Limb (tissue), 2 donors: ENCODE measurements around the gene PDE4C.
"Not testable (repeated sequence)": the region's sequence is repeated elsewhere in the genome, so short reads cannot be mapped to it uniquely, and the experiment has no call there.

Source experiments
- DNase-seq, 2 donors: peaks; one replicate each; pipeline ENCODE4 v3.0.0-alpha.2; 2016; ENCODE audit errors: extremely low spot score in 2 of 2

The PDE4C gene

DNA sequence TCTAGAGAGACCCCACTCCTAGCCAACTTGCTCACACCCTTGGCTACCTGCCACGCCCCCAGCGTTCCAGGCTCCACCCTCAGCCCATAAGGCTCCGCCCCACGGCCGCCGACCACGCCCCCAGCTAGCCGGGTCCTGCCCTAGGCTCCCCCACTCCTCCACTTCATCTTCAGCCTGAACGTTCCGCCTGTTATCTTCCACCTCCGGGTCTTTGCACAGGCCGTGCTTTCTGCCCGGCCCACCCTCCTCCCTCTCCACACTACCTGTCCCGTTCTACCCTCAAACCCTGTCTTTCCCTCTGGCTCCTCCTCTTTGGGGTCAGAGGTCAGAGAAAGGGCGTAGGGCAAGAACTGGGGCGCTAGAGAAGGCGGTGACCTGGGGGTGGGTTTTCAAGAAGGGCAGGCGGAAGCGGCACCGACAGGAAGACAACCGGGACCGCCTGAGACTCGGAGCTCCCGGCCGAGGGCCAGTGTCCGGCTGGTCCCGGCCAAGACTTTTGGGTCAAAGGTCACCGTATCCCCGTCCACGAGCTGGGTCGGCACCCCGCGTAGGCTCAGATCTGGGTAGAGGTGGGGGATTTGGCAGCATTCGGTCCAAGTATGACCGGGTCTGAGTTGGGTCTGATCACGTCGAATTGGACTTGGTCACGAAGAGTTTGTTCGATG lies 2.2 kb downstream of the PDE4C start:
- DNase-seq, result peak in 1 of 2 donors; percentile 58

DNA sequence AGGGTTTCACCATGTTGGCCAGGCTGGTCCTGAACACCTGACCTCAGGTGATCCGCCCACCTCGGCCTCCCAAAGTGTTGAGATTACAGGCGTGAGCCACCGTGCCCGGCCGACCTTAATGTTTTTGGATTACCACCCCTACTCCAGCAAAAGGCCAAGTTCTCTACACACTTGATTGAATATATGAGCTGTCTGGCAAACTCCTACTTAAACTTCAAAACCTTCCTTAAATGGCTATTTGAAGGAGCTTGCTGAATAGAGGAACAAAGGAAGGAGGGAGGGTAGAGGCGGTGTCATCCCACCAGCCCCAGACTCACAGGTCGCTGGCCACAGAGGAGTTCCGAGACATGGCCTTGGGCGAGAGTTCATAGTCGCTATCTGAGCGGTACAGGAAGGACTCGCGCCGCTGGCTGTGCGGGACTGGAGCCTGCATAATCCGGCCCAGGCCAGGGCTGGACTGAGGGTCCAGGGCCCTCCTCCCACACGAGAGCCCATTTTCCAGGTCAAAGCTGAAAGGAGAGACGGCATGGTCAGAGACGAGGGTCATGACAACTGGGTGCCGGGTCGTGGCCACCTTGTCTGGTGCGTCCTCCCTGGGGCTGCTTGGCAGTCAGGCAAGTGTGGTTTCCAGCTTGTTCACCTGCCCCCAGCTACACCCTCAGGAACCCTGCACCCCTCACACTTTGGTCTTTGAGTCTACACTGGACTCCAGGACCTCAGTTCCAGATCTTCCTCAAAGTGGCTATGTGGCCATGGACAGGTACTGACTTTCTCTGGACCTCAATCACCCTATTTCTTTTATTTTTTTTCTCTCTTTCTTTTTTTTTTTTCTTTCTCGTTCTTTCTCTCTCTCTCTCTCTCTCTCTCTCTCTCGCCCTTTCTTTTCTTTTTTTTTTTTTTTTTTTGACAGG lies 4.2 kb downstream of the PDE4C start:
- DNase-seq, result no peak

DNA sequence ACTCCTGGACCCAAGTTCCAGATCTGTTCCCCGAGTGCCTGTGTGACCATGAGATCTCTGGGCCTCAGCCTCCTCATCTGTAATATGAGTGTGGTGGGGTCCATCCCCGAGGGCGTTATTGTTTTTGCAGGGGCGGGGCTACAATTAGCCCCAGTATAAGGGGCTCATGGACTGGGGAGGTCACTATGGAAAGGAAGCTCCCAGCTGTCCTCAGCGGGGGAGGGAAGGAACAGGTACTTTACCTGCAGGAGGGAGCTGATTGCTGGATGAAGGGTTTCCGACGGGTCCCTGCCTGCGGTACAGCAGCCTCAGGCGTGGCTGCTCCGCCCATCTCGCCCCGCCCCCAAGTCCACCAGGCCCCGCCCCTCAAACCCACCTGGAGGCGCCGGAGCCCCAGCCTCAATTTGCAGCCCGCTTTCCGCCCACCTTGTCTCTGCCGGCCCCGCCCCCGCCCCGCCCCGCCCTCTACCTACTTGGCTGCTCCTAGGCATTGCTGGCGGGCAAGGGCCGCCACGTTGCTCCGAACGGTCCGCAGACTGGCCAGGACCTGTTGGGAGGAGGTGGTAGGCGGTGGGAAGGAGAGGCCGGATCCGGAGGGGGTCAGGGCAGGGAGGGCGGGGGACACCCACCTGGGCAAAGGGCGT lies 5.5 kb downstream of the PDE4C start:
- no peak for DNase-seq

DNA sequence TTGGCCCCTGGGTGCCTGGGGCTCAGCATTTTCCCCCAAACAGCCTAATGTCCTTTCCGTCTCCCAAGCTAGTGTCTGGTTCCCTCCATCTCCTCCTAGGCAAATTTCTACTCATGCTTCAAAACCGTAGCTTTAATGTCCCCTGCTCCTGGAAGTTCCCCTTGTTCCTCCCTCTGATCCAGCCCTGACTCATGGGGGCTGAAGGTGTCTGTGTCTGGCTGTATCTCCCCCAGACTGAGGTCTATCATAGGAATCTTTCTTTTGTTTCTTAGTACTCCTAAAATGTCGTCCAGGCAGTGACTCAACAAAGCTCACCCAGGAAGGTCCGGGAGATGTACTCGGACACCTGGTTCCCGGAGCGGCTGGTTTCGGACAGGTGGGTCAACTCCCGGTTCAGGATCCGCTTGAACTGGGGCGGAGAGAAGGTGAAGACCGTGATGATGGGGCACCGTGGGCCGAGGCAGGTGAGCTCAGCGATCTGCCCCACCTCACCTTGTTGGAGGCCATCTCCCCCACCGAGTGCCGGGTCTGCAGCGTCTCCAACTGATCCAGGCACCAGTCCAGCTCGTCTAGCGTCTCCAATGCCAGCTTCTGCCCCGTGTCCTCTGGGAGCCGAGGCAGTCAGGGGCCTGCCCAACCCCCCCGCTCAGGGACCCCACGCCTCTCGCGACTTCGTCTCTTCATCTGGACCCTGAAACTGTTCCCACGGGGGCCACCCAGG lies 6.2 kb downstream of the PDE4C start:
- DNase-seq, result no peak

DNA sequence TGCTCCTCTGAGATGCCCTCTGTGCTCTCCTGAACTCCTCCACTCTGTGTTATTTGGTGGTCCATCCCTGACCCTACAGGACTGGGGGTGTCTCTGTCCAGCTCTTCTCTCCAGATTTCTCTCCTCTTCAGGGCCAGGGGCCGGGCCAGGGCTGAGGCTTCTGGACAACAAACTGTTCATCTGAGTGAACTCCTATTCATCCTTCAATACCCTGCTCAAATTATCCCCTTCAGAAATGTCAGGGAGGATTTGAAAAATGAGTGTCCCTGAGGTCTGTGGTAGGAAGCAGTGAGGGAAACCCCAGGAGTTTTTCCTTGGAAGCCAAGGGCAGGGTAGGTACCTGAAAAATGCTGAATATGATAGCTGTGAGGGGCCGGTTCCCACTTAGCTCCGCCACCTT lies 7.6 kb downstream of the PDE4C start:
- DNase-seq, result no peak

DNA sequence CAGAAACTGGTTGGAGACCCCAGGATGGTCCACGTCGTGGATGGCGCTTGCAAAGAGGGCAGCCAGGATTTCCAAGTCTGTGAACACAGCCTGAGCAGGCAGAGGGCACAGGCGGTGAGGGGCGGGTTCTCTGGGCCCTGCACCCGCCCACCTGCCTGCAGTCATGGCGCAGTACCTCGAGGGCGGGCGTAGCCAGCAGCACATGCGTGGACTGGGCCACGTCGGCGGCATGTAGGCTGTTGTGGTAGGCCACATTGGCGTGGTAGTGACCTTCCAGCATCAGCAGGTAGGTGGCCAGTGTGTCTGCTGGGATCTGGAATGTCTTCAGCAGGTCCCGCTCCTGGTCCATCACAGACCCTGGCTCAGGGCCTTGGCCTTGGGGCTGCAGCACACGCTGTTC lies 8.1 kb downstream of the PDE4C start:
- DNase-seq, result no peak

DNA sequence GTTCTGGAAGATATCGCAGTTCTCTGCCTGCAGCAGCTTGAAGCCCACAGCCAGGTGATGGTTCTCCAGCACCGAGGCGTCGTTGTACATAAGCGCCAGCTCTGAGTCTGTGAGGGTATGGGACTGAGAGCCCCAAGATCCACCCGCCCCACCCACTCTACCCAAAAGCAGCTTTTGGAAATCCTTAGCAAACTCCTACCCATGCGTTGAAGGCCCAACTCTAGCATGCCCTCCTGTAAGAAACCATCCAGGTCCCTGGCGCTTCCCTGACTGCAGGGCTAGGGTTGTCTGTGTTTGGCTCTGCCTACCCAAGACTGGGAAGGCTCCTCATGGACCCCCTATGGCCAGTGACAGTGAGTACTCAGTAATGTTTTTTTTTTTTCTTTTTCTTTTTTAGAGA lies 9.4 kb downstream of the PDE4C start:
- DNase-seq, result no peak

DNA sequence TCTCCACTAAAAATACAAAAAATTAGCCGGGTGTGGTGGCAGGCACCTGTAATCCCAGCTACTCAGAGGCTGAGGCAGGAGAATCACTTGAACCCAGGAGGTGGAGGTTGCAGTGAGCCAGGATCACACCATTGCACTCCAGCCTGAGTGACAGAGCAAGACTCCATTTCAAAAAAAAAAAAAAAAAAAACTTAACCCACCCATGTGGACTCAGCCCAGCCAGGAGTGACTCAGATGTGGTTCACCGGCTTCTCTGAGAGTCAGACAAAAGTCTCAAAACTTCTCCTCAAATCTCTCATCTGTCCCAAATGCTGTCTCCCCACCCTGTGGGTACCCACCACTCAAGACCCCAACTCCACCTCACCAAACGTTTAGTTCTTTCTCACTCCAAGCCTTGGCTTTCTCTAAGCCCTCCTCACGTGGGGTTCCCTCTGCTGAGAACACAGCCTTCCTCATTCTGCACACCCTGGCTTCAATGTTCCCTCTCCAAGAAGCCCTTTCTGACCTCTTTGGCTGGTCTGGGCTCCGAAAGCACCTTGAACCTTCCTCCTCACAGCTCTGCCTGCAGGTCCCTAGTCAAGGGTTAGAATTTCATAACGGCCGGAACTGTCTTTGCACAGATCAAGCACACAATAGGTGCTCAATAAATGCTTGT lies 11.3 kb downstream of the PDE4C start:
- DNase-seq, result no peak

DNA sequence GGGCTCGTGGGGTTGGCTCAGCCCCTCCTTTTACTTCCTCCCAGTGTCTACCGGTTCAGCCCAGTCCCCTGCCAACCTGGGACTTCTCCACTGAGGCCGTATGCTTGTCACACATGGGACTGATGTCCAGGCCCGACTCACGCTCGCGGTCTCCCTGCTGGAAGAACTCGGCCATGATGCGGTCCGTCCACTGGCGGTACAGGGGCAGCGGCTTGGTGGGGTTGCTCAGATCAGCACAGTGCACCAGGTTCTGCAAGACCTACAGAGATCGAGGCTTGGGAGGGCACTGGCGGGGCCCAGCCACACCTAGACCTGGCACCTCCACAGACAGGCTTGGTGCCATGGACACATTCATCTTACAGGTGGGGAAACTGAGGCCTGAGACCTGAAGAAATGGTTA lies 14.6 kb downstream of the PDE4C start:
- peak in 1 of 2 donors; percentile 11 for DNase-seq

DNA sequence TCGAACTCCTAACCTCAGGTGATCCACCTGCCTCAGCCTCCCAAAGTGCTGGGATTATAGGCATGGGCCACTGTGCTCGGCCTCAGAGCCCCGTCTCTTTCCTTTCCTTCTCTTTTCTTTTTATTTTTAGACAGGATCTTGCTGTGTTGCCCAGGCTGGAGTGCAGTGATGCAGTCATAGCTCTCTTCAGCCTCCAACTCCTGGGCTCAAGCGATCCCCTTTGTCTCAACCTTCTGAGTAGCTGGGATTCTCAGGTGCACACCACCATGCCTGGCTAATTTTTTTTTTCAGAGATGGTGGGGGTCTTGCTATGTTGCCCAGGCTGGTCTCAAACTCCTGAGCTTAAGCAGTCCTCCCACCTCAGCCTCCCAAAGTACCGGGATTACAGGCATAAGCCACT lies 16.3 kb downstream of the PDE4C start:
- not testable (repeated sequence) for DNase-seq

DNA sequence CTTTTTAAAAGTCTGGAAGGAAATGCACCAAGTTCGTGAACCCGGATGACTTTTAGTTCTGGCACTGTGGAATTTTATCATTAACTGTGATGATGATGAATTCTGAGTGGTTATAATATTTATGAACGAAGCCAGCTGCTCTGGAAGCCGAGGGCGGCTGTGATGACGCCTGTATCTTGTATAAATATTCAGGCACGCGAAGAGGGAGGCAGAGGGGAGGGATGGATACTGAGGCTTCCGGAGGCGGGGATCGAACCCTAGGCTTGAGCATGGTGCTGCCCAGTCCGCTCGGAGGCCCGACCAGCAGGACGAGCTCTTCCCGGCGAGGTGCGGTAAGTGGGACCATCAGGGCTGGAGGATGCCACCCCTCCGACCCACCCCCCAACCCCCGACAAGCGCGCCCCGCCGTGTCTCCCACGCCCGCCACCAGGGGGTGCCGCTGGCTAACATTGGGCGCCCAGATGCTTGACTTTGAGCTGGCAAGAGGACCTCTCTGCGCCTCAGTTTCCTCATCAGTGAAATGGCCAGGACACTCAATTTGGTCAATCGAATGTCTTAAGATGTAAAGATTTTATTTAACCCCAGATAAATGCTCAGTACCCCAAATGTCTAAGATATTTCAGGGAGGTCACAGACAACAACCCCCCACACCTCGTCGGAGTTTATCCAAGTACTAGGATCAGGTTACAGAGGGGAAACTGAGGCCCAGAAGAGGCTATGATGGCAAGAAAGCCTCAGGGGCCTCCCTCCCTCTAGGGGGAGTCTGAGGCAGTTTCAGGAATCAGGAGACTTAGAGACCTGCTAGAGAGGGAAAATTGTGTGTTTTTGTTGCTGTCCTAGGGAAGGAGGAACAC lies 17.9 kb downstream of the PDE4C start:
- DNase-seq, result no peak

DNA sequence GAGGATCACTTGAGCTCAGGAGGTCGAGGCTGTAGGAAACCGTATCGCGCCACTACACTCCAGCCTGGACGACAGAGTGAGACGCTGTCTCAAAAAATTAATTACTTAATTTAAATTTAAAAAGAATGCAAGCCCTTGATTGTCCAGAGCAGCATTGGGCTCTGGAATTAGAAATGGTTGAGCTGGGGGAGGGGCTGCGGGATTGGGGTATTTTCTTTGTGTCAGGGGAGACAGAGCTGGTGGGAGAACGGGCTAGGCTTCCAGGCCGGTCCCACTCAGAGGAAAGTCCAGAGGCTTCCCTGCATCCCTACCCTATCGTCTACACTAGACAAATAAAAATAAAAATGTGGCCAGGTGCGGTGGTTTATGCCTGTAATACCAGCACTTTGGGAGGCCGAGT lies 20.2 kb downstream of the PDE4C start:
- no peak for DNase-seq

DNA sequence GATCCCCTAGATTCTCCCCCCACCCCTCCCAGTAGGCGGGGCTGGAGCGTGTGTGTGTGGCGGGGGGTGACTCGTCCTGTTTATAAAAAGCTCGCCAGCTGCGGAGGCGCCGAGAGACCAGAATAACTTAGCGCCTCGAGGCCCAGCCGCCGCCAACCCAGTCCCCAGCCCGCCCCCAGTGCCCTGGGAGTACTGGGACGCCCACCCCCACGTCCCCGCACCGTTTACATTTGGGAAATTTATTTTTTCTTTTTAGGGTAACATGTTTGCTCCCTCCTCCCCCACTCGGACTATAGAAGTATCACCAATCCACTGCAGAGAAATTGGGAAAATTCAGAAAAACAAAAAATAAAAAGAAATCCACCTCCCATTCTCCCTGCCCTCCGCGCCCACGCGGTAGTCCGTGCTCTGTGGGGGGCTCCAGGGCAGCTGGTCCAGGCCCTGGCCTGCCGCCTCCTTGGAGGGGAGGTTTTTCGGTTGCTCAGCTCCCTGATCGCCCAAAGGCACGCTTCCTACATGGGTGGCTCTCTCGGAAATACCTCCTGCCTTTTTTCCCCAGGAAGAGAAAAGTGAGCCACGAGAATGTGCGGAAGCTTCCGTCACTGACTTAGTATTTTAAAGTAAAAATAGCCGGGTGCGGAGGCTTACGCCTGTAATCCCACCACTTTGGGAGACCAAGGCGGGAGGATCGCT lies 20.9 kb downstream of the PDE4C start:
- DNase-seq, result peak; percentile 56 to 85

DNA sequence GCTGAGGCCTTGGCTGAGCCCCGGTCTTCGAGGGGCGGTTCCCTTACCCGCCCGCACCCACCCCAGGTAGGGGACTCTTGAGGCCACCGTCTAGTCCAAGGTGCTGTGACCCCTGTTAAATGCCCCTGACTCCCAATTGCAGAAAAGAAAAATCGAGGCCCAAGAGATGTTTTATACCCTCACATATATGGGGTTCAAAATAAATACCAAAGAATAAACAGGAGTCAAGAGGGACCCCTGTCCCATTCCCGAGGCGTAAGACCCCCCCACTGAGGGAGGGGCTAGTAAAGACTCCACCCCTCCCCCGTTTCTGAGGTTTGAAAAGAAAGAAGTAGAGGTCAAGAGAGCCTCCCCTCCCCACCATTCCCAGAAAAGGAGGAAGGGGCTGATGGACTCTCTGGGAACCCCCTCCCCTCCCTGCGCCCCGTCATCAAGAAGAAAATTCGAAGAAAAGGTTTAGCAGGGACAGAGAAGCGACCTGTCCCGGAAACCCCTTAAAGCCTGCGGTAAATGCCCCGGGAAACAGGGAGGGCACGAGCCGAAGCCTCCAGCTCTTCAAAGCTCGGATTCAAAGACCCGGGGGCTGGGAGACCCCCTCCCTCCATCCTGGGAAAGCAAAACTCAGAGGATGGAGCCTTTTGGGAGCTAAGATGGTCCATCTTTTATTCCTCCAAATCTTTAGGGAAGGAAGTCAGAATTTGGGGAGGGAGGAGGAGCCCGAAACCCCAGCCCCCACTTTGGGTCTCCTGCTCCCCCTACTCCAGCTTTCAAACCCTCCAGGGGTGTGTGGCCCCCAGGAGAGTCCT lies 21.6 kb downstream of the PDE4C start:
- peak; percentile 56 to 87 for DNase-seq

DNA sequence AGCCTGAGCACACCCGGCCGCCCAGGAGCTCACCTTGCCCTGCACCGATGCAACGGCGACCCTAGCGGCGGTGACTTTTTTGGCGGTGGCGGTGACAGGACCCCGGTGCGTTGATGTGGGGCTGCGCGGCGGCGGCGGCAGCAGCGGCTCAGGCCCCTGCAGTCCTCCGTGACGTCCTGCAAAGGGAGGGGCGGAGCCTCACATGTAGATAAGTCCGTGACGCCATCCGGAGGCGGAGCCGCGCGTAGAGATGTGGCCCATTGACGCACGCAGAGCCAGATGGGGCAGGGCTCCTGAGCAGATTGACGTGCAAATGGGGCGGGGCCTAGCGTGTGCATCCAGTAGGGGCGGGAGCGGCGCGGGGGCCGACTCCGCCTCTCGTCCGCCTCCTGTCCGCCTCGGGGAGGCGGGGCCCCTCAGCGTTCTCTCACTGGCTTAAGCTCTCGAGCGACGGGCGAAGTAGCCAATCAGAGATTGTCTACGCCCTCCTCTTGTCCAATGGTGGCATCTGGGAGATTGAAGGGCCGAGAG lies 22.3 kb downstream of the PDE4C start, which contains the start of gene RAB3A:
Gene RAB3A, minus strand, starts transcription at position 180 of the 531 bp plus-strand sequence. CDS start 1,302 bp downstream, outside the sequence.
- peak; percentile 100 for DNase-seq

DNA sequence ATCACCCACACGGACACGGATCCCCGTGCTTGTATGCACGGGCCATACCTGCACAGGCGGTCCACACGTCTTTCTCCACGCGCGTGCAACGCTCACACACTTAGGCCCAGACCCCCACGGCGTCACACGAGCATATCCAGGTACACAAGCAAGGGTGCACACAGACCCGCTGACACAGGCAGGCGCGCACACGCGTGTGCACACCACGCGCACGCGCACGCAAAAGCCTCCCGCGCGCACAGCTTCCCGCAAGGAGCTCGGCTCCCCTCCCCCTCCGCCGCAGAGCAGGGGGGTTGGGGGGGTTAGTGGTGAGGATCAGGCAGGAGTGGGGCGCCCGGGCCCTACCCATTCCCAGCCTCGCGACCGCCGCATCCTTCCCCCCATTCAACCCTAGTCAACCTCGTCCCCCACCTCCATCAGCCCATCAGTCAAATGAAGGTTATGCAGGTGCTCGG lies 22.8 kb downstream of the PDE4C start:
- DNase-seq, result peak in 1 of 2 donors; percentile 82

DNA sequence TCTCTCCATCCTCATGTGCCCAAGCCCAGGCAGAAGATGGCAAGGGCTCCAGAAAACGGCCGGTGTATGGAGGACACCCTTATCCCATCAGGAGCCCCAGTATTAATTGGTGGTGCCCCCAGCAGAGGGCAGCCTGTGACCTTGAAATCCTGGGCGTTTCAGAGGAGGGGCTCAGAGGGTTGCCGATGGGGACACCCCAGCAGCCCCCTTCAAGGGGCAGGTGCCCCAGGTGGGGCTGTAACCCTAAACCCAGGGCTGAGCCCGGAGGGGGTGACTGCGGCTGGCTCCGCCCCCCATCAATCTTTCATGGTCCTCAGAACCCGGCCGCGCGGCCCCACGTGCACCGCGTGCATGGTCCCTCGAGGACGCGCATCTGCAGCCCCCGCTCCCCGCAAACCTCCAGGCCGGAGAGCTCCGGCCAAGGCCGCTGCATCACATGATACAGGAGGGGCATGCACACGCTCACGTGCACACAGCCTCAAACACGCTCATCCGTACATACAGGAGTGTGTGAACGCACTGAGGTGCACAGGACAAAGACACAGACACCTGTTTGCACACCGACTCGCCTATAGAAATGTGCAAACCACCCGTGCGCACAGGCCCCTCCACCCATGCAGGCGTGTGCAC lies 23.3 kb downstream of the PDE4C start:
- DNase-seq, result peak in 1 of 2 donors; percentile 57

DNA sequence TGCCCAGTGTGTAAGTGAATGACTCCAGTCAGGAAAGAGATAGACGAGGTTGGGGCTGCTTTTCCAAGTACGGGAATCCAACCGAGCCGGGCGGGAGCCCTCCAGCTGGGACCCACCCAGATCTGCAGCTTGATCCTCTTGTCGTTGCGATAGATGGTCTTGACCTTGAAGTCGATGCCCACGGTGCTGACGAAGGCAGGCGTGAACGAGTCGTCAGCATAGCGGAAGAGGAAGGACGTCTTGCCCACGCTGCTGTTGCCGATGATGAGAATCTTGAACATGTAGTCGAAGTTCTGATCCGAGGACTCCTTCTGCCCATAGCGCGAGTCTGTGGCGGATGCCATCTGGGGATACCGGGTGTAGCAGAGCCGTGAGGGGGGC lies 23.9 kb downstream of the PDE4C start:
- no peak for DNase-seq
